Neutrophil (primary cell): ENCODE measurements around the gene CLCA4.

Experiments
- H3K27ac ChIP-seq: fragments of 200-600 bp; sonication (generic); 2 replicates; pipeline ENCODE4 v1.5.1; 2016; ENCODE audit warnings: mild to moderate bottlenecking, moderate library complexity
- H3K27me3 ChIP-seq: fragments of 200-600 bp; sonication (generic); 2 replicates; pipeline ENCODE4 v1.6.0; 2016; ENCODE audit warnings: mild to moderate bottlenecking
- H3K36me3 ChIP-seq: fragments of 200-600 bp; sonication (generic); 2 replicates; pipeline ENCODE4 v1.5.1; 2017
- H3K4me1 ChIP-seq, 2 experiments: fragments of 200-600 bp in 1 of 2; sonication (generic) in 1 of 2; 1 replicate in 1 of 2; 2 replicates in 1 of 2; pipeline versions ENCODE4 v1.5.1 to v1.6.1; 2013 to 2016; ENCODE audit warnings: low read depth in 1 of 2, low read length in 1 of 2, mild to moderate bottlenecking in 1 of 2, moderate library complexity in 1 of 2; ENCODE audit not compliant: control insufficient read depth in 1 of 2, insufficient read depth in 1 of 2
- H3K4me3 ChIP-seq, 2 experiments: fragments of 200-600 bp in 1 of 2; sonication (generic) in 1 of 2; 1 replicate in 1 of 2; 2 replicates in 1 of 2; pipeline ENCODE4 v1.5.1; 2013 to 2016; ENCODE audit warnings: low read depth in 1 of 2, low read length in 1 of 2, mild to moderate bottlenecking in 1 of 2, moderate library complexity in 1 of 2
- H3K9me3 ChIP-seq: fragments of 200-600 bp; sonication (generic); 2 replicates; pipeline ENCODE4 v1.5.1; 2016
- CTCF ChIP-seq: fragments of 200-600 bp; sonication (generic); IDR thresholded peaks from 2 replicates; pipeline ENCODE4 v1.5.1; 2016; ENCODE audit warnings: antibody characterized with exemption

CLCA4 gene

GRCh38 chr1:86537928-86538695, 8.8 kb upstream of the CLCA4 start:
- no peaks in the 10 kb centered on the region for H3K9me3 ChIP-seq
- H3K27ac ChIP-seq, result no peak overlapping the region
- no peaks in the 10 kb centered on the region for H3K4me1 ChIP-seq
- H3K4me3 ChIP-seq, result no peak overlapping the region
- TF ChIP-seq CTCF, result no peak
- no peaks in the 10 kb centered on the region for H3K36me3 ChIP-seq
- no peaks in the 10 kb centered on the region for H3K27me3 ChIP-seq

- Histone ChIP-seq H3K27ac (no peak overlapping the region), H3K4me1 (no peaks in the 10 kb centered on the region), H3K4me3 (no peak overlapping the region), H3K36me3 (no peaks in the 10 kb centered on the region), H3K9me3 (no peaks in the 10 kb centered on the region), H3K27me3 (no peaks in the 10 kb centered on the region)
- TF ChIP-seq CTCF, result no peak
Observed at GRCh38 chr1:86538775-86539174, 8.1 kb upstream of the CLCA4 start.

- Histone ChIP-seq H3K27ac (no peak overlapping the region), H3K36me3 (no peaks in the 10 kb centered on the region), H3K9me3 (no peaks in the 10 kb centered on the region), H3K4me3 (no peak overlapping the region), H3K27me3 (no peaks in the 10 kb centered on the region), H3K4me1 (no peaks in the 10 kb centered on the region)
- no peak for TF ChIP-seq CTCF
Observed at GRCh38 chr1:86541859-86542258, 5.0 kb upstream of the CLCA4 start.

- no peak for TF ChIP-seq CTCF
- H3K4me1 ChIP-seq, result no peaks in the 10 kb centered on the region
- no peaks in the 10 kb centered on the region for H3K9me3 ChIP-seq
- no peaks in the 10 kb centered on the region for H3K36me3 ChIP-seq
- no peak overlapping the region for H3K27ac ChIP-seq
- H3K4me3 ChIP-seq, result no peak overlapping the region
- H3K27me3 ChIP-seq, result no peaks in the 10 kb centered on the region
Observed at GRCh38 chr1:86542631-86543030, 4.2 kb upstream of the CLCA4 start.

GRCh38 chr1:86548839-86549238, 2.0 kb downstream of the CLCA4 start:
- H3K9me3 ChIP-seq, result no peaks in the 10 kb centered on the region
- H3K4me3 ChIP-seq, result no peak overlapping the region
- no peak overlapping the region for H3K27ac ChIP-seq
- no peaks in the 10 kb centered on the region for H3K36me3 ChIP-seq
- no peaks in the 10 kb centered on the region for H3K27me3 ChIP-seq
- no peaks in the 10 kb centered on the region for H3K4me1 ChIP-seq
- TF ChIP-seq CTCF, result no peak
